Stimulated activated CD4-positive, alpha-beta T cell treated with anti-CD3 and anti-CD28 coated beads, TNF-alpha, amount 100 ng/mL, for 1 hour (primary cell): Measurements from ENCODE around the gene IAPP.
"Not testable (repeated sequence)": the region's sequence is repeated elsewhere in the genome, so short reads cannot be mapped to it uniquely, and the experiment has no call there.

Experiments used
- DNase-seq, 3 donors: peaks; one replicate each; pipeline ENCODE4 v3.0.0-alpha.2; 2020; ENCODE audit warnings: low read depth in 3 of 3, low spot score in 1 of 3

Gene IAPP

GRCh38 chr12:21372602-21373001 lies at the start of gene IAPP:
TSS of gene IAPP (plus strand) at chr12:21372902. CDS start at chr12:21373352, 450 bp downstream.
- no peak for DNase-seq

- DNase-seq, result no peak
These were observed 49.0 kb upstream of the IAPP start for GRCh38 chr12:21323736-21324135.

GRCh38 chr12:21324551-21324950 lies 48.2 kb upstream of the IAPP start:
- DNase-seq, result no peak

GRCh38 chr12:21328578-21328977 lies 44.1 kb upstream of the IAPP start:
- no peak for DNase-seq

- DNase-seq, result no peak
These were observed 41.9 kb upstream of the IAPP start for GRCh38 chr12:21330682-21331253.

GRCh38 chr12:21334771-21335325 lies 37.9 kb upstream of the IAPP start, which contains the start of gene SLCO1A2:
TSS of gene SLCO1A2 (minus strand) at chr12:21334917. CDS start at chr12:21334647, 270 bp downstream.
- no peak for DNase-seq

- DNase-seq, result no peak
These were observed 36.0 kb upstream of the IAPP start for GRCh38 chr12:21336656-21337055.

- no peak for DNase-seq
These were observed 35.2 kb upstream of the IAPP start for GRCh38 chr12:21337453-21337852.

GRCh38 chr12:21337959-21338744 lies 34.5 kb upstream of the IAPP start:
- no peak for DNase-seq

- DNase-seq, result no peak
These were observed 32.8 kb upstream of the IAPP start for GRCh38 chr12:21339921-21340320.

- DNase-seq, result no peak
These were observed 32.3 kb upstream of the IAPP start for GRCh38 chr12:21340403-21340802.

GRCh38 chr12:21341769-21342168 lies 30.9 kb upstream of the IAPP start:
- DNase-seq, result no peak

- DNase-seq, result no peak
These were observed 29.1 kb upstream of the IAPP start for GRCh38 chr12:21343636-21344035.

GRCh38 chr12:21346542-21347205 lies 26.0 kb upstream of the IAPP start:
- no peak for DNase-seq

GRCh38 chr12:21350975-21351374 lies 21.7 kb upstream of the IAPP start:
- DNase-seq, result no peak

GRCh38 chr12:21353487-21353886 lies 19.2 kb upstream of the IAPP start:
- DNase-seq, result no peak

- DNase-seq, result no peak
These were observed 18.8 kb upstream of the IAPP start for GRCh38 chr12:21353948-21354347.

- DNase-seq, result no peak
These were observed 18.1 kb upstream of the IAPP start for GRCh38 chr12:21354641-21355040.

- not testable (repeated sequence) for DNase-seq
These were observed 12.1 kb upstream of the IAPP start for GRCh38 chr12:21360632-21361031.

GRCh38 chr12:21369141-21369980 lies 3.3 kb upstream of the IAPP start:
- DNase-seq, result no peak

- DNase-seq, result no peak
These were observed 1.8 kb upstream of the IAPP start for GRCh38 chr12:21370845-21371449.
